Measurements from ENCODE around the gene GALNT14.

DNA sequence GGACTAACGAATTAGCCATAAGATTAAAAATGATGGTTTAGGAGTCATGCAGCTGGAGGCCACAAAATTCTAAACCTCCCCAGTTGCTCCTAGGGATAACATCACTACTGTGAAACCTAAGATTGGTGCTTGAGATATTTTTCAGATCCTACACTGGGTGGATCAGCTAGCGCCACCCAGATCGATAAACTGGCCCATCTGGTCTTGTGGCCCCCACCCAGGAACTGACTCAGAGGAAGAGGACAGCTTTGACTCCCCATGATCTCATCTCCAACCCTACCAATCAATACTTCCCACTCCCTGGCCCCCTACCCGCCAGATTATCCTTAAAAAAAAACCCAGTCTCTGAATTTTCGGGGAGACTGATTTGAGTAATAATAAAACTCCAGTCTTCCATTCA lies 5.5 kb downstream of the GALNT14 start:
- TF ChIP-seq, protein P1, sequence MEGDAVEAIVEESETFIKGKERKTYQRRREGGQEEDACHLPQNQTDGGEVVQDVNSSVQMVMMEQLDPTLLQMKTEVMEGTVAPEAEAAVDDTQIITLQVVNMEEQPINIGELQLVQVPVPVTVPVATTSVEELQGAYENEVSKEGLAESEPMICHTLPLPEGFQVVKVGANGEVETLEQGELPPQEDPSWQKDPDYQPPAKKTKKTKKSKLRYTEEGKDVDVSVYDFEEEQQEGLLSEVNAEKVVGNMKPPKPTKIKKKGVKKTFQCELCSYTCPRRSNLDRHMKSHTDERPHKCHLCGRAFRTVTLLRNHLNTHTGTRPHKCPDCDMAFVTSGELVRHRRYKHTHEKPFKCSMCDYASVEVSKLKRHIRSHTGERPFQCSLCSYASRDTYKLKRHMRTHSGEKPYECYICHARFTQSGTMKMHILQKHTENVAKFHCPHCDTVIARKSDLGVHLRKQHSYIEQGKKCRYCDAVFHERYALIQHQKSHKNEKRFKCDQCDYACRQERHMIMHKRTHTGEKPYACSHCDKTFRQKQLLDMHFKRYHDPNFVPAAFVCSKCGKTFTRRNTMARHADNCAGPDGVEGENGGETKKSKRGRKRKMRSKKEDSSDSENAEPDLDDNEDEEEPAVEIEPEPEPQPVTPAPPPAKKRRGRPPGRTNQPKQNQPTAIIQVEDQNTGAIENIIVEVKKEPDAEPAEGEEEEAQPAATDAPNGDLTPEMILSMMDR (IDR thresholded peaks at IDR 0.05) = no peak
- TF ChIP-seq POLR2AphosphoS5 (IDR thresholded peaks at IDR 0.05) = no peak
- TF ChIP-seq EP300 (IDR thresholded peaks at IDR 0.05) = no peak
- TF ChIP-seq POLR2A (IDR thresholded peaks at IDR 0.05) = no peak

Measured in suprapubic skin (tissue), 4 donors.